Activated CD4-positive, alpha-beta T cell treated with anti-CD3 and anti-CD28 coated beads, Interleukin-2, amount 50 U/mL, for 24 hours (primary cell): ENCODE measurements around the gene BICRA.
"Not testable (repeated sequence)": the region's sequence is repeated elsewhere in the genome, so short reads cannot be mapped to it uniquely, and the experiment has no call there.

Experiments used
- DNase-seq, 2 donors: peaks; one replicate each; pipeline ENCODE4 v3.0.0-alpha.2; 2020; ENCODE audit warnings: low read depth in 1 of 2, low spot score in 1 of 2

Gene BICRA

DNA sequence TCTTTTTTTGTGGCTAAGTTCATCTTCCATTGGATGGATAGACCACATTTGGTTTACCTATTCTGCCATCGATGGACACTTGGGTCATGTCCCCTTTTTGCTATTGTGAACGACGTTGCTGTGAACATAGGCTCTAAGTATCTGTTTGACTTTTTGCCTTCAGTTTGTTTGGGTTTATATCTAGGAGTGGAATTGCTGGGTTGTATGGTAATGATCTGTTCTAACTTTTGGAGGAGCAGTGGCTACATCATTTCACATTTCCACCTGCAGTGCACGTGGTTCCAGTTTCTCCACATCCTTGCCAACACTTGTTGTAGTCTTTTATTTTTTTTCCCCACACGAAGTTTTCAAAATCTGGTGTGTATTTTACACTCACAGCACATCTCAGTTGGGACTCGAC, 21.7 kb downstream of the BICRA start:
- DNase-seq: no peak

DNA sequence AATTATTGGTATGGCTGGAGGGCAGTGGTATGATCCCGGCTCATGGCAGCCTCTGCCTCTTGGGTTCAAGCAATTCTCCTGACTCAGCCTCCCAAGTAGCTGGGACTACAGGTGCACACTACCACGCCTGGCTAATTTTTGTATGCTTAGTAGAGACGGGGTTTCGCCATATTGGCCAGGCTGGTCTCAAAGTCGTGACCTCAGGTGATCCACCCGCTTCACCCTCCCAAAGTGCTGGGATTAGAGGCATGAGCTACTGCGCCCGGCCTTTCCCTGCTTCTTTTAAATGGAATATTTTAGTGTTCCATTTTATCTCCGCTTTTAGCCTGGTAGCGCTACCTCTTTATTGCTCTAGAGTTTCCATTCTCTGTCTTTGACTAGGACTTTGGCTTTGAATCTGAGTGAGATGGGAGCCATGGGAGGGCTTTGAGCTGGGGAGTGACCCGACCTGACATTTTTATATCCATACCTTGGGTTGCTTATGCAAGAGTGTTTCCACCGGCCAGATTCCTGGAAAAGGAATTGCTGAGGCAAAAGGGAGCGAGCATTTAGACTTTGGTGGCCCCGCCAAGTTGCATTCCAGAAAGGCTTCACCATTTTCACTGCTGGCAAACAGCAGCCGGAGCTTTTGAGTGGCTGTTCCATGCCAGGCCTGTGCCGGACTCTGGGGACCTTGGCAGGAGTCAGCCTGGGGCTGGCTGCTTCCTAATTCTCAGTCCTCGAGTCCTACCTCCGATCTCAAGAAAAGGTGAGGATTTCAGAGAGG, 22.9 kb downstream of the BICRA start:
- no peak for DNase-seq

DNA sequence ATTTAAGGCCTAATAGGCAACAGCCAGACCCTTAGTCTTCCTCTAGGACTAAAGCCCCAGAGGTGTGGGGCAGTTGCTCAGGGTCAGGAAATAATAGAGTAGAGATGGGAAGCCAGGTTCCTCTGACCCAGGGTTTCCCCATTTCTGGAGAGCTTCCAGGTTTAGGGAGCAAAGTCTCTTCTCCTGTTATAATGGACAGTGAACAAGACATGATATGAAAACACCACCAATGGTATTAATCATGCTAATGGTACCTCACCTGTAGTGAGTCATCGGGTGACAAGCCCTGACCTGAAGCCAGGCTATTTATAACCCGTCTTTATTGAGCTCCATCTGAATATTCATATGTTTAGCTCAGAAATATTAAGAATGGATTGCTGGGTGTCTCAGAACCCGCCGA, 24.6 kb downstream of the BICRA start:
- no peak for DNase-seq

DNA sequence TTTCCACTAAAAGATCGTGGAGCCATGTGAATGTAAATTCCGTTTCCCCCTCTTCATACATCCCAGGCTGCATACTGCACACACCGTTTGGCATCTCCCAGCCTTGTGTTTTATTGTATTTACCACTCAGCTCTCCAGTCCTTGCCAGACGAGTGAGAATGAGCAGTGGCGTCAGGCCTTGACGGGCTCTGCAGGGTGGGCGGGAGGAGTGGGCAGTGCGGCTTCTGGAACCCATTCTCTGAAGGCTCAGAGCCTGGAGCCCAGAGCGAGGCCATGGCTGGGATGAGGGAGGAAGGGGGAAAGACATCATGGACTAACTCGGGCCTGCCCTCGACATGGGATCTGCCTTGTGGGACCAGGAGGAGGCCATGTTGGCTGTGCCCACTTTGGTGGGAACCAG, 25.1 kb downstream of the BICRA start:
- no peak for DNase-seq

DNA sequence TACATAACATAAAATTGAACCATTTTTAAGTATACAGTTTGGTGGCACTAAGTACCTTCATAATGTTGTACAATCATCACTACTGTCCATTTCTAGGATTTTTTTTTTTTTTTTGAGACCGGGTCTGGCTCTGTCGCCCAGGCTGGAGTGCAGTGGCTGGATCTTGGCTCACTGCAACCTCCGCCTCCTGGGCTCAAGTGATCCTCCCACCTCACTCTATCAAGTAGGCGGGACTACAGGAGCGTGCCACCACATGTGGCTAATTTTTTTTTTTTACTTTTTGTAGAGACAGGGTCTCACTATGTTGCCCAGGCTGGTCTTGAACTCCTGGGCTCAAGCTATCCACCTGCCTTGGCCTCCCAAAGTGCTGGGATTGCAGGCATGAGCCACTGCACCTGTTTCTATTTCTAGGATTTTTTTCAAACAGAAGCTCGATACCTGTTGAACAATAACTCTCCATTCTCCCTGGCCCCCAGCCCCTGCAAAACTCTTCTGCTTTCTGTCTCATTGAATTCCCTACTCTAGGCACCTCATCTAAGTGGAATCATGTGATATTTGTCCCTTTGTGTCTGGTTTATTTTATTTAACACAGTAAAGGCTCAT, 26.3 kb downstream of the BICRA start:
- DNase-seq: not testable (repeated sequence)

DNA sequence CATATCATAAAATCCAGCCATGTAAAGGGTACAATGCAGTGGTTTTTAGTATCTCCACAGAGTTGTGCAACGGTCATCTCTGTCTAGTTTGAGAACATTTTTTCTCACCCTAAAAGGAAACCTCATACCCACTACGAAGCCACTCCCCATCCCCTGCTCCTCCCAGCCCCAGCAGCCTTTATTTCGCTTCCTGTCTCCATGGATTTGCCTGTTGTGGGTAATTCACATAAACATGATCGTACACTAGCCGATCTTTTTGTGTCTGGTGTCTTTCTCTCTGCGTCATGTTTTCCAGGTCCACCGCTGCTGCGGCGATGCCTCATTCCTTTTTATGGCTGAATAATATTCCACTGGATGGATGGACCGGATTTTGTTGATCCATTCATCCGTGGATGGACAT, 28.6 kb downstream of the BICRA start:
- DNase-seq: no peak

DNA sequence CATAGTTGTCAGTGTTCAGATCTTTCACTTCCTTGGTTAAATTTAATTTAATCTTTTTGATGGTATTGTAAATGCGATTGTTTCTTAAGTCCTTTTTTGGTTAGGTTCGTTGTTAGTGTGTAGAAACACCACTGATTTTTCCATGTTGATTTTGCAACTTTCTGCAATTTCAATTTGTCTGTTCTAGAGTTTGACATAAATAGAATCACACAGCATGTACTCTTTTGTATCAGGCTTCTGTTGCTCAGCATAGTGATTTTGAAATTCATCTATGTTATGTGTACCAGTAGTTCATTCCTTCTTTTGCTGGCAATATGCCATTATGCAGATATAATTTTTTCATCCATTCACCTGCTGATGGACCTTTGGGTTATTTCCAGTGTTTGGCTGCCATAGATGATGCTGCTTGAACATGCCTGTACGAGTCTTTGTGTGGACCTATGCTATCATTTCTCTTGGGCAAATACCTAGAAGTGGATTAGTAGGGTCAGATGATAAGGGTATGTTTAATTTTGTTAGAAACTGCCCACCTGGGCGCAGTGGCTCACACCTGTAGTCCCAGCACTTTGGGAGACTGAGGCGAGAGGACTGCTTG, 33.1 kb downstream of the BICRA start:
- DNase-seq: no peak

DNA sequence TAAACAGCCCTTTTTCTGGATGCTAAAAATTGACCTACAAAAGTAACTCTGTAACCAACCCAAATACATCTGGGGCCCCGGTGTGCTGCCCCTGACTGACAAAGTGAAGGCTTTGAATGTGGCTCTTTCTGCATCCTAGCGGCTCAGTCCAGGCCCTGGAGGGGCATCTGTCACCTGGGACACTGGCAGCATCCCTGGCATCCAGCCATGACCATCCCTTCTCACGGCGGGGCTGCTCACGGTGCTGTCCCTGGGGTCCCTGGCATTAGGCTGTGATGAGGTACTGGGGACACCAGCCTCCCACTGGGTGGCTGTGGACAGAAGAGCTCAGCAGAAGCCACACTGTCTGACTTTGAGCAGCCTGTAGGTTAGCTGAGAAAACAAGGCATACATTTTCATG, 34.3 kb downstream of the BICRA start:
- DNase-seq: no peak

DNA sequence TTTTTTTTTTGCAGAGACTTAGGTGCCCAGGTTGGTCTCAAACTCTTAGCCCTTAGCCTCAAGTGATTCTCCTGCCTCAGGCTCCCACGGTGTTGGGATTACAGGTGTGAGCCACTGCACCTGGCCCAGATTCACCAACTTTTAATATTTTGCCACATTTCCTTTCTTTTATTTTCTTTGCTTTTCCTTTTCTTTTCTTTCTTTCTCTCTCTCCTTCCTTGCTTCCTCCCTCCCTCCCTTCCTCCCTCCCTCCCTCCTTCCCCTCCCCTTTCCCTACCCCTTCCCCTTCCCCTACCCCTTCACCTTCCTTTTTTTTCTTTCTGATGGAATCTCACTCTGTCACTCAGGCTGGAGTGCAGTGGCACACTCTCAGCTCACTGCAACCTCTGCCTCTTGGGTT, 35.3 kb downstream of the BICRA start:
- DNase-seq: no peak

DNA sequence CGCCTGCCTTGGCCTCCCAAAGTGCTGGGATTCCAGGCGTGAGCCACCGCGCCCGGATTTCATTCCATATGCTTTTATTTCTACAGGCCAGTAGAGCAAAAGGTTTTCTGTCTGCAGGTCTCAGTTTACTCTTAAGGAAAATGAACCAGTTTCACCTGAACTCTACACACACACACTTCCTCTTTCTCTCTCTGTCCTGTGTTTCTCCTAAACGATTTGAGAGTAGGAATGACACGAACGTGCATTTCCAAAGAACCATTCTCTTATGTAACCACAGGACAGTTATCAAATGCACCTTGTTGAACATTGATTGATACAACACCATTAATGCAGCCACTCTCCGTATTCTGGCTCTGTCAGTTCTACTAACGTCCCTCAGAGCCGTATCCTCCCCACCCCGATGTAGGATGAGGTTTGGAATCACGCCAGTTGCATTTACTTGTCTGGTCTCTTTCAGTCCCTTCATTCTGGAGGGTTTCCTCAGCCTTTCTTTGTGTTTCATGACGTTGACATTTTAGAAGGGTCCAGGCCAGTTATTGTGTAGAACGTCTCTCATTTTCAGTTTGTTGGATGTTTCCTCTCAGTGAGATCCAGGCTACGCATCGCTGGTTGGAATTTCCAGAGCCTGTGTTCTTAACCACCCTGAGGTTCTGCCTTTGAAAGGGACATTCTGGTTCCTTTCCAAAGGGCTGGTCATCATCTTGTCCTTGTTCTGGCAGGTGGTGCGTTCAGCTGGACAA, 36.0 kb downstream of the BICRA start:
- DNase-seq: no peak

DNA sequence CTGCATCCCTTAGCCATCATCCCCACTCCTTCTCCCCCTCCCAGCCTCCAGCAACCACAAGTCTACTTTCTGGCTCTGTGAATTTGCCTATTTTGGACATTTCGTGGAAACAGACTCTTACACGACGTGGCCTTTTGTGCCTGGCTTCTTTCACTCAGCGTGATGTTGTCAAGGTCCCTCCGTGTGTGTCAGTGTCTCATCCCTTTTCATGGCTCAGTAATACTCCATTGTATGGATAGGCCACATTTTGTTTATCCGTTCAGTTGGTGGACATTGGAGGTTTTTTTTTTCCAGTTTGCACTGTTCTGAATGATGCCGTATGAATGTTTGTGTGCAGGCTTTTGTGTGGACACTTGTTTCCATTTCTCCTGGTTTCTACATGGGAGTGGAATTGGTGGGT, 38.0 kb downstream of the BICRA start:
- DNase-seq: no peak

DNA sequence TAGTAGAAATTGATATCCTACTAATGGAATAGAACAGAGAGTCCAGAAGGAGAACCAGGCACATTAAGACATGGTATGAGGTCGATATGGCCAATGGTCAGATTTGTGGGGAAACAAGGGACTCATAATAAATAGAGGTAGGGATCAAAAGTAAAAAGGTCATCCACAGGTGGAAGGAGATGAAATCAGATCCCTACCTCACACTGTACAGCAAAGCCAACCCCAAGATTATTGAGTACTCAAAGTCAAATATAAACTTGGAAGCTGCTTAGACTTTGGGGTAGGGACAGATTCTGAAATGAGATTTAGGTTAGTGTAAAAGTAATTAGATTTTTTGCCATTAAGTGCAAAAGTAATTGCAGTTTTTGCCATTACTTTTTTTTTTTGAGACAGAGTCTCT, 40.7 kb downstream of the BICRA start:
- no peak for DNase-seq

DNA sequence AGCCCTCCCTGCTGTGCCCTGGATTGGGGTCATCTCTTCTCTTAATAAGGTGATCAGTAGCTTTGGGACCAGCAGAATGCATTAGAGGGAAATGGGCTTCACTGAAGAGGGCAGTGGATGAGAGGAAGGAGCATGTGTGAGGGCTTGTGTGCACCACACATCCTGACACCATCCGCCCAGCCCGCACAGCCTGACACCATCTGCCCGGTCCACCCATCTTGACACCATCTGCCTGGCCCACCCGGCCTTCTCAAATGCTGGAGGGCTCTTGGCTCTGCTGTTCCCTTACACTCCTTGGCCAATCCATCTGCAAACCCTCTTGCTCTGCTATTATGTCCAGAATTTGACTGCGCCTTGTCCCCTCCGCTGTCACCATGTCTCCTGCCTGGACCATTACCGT, 41.8 kb downstream of the BICRA start:
- DNase-seq: no peak

DNA sequence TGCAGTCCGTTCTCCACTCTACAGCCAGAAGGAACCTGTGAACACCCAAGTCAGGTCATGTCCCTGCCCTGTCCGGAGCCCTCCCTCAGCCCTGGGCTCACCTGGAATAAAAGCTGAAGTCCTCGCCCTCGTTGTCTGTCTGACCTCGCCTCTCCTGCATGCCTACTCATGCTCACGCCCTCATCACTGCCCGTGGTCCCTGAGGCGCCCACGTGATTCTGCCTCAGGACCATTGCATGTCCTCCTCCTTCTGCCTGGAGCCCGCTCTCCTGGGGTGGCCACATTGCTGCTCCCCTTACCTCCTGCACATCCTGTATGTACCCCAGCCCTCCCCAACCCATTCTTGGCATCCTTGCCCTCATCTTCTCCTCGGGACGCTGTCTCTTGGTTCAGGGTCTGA, 42.2 kb downstream of the BICRA start:
- DNase-seq: no peak

DNA sequence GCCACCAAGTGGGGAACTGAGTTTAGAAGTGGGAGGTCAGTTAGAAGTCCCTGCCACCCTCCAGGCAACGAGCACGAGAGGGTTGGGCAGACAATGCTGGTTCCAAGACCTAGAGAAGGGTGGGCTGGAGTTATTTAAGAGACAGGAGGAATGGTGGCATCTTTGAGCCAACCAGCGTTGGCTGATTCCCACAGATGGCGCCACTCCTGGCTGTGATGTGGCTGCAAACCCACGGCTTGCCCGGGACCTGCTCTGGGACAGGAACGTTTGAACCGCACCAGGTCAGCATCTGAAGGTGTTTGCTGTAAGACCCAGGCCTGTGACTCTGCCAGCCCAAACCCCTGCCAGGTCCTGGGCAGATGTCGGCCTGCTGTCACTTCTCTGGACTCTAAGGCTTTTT, 42.8 kb downstream of the BICRA start:
- no peak for DNase-seq

DNA sequence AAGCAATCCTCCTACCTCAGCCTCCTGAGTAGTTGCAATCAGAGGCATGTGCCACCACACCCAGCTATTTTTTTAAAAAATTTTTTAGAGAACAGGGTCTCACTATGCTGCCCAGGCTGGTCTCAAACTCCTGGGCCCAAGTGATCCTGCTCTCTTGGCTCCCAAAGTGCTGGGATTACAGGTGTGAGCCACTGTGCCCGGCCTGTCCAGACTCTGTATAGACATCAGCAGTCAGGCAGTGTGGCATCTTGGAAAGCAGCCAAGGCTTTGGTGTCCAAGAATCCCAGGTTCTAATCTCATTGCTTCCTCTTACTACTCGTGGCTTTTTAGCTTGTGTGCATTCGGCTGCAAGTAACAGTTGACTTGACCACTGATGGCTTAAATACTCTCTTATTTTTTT, 43.4 kb downstream of the BICRA start:
- no peak for DNase-seq

DNA sequence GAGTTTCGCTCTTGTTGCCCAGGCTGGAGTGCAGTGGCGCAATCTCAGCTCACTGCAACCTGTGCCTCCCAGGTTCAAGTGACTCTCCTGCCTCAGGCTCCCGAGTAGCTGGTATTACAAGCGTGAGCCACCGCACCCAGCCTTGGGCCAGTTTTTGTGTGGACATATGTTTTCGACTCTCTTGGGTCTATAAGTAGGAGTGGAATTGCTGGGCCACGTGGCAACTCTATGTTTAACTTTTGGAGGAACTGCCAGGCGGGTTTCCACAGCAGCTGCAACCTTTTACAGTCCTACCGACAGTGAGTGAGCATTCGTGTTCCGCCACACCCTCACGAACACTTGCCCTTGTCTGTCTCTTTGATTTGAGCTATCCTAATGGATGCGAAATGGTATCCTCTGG, 44.9 kb downstream of the BICRA start:
- no peak for DNase-seq

DNA sequence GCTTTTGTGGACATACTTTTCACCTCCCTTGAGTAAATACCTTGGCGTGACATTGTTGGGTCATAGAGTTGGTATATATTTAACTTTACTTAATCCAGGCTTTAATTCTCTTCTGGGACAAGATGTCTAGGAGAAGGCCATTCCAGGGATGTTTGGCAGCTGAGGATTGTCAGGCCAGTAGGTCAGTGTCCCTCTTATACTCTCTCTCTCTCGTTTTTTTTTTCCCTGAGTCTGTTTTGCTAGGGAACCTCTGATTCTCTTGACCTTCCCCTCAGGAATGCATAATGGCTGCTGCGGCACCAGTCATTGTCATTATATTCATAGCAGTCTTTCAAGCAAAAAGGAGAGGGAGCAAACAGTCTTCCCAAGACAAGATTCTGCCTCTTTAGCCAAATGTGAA, 48.8 kb downstream of the BICRA start:
- DNase-seq: no peak

DNA sequence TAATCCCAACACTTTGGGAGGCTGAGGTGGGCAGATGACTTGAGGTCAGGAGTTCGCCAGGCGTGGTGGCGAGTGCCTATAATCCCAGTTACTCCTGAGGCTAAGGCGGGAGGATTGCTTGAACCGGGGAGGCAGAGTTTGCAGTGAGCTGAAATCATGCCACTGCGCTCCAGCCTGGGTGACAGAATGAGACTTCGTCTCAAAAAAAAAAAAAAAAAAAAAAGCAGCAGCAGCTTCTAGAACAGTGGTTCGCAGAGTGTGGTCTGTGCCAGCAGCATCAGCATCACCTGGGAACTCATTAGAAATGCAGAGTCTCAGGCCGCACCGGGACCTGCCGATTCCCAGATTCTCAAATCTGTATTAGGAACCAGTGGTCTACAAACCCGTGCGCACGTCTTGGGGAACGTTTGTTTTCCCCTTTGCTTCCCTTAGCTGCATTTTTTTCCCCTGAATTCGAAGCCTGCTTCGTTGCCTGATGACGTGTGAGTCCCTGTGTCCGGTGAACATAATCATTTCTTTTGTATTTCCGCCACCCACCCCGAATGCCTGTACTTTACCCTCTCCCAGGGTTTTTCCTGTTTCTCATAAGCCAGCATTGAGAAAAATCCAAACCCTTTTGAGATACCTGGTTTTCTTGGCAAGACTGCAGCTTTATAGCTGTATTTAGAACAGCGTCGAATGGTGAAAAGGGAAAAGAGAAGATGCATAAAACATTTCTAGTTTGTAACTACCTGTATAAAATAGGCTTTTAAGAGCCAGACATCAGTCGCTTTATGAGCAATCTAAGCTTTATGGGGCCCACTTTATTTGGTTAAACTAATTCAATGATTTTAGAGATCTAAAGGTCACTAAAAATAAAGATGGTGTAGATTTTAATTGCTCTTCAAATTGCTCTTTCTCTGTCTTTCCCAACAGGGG, 49.8 kb downstream of the BICRA start:
- DNase-seq: no peak

DNA sequence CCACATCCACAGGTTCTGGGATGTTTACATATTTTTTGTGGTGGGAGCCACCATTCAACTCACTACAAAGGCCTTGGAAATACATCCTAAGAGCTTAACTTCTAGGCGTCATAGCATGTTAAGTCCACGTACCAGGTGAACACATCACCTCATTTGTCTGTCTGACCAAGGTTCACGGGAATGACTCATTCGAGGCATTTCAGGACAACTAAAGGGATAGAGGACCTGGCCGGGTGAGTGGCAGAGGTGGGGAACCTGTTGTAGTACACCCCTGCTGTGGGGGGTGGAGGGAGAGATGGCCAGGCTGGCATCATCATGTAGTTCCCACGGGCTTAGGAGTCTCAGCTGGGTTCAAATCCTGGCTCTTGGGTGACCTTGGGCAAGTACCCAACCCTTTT, 51.5 kb downstream of the BICRA start:
- no peak for DNase-seq

DNA sequence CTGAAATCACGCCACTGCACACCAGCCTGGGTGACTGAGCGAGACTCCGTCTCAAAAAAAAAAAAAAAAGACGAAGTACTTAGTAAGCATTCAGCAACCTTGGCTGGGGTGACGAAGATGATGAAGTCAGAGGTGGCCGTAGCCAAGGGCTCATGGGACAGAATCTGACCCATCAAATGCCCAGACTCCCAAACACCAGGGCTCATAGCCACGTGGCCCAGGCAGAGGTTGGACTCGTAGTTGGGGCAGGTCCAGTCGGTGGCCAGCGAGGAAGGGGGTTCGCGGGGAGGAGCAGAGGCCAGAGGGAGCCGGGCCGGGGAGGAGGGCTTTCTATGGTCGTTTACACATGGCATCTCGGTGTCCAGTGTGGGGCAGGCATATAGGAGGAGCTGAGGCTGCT, 52.2 kb downstream of the BICRA start:
- DNase-seq: no peak
